K562 (cell line): ENCODE results near the gene TLCD1. TPM values are rescaled to one million over a fixed set of nuclear protein-coding genes. Genes with fewer than 3 reads are reported as not detected.

ENCODE experiments used
- ATF7 ChIP-seq: fragments of 450-650 bp; IDR thresholded peaks from 2 replicates; pipeline ENCODE4 v1.7.1; 2014; ENCODE audit warnings: mild to moderate bottlenecking, moderate library complexity
- BMI1 ChIP-seq: fragments of 150-350 bp; IDR thresholded peaks from 2 replicates; pipeline ENCODE4 v1.6.1; 2014; ENCODE audit warnings: low read length
- CEBPB ChIP-seq: fragments of 450-650 bp; IDR thresholded peaks from 2 replicates; pipeline ENCODE4 v1.6.1; 2016; ENCODE audit warnings: missing genetic modification characterization, missing compliant biosample characterization
- CSDE1 ChIP-seq, 2 experiments: fragments of 450-650 bp; IDR thresholded peaks; 2 replicates each; pipeline ENCODE4 v1.6.1; 2016; ENCODE audit warnings: mild to moderate bottlenecking in 1 of 2
- DDX20 ChIP-seq: fragments of 450-650 bp; IDR thresholded peaks from 2 replicates; pipeline ENCODE4 v1.6.1; 2016; ENCODE audit warnings: missing genetic modification characterization, low read depth, mild to moderate bottlenecking, missing compliant biosample characterization, moderate library complexity
- FUS ChIP-seq: fragments of 200-400 bp; formaldehyde crosslinking; optimal IDR thresholded peaks from 2 replicates; pipeline ENCODE3; 2017; ENCODE audit warnings: low read depth, low read length
- GTF2A2 ChIP-seq: IDR thresholded peaks from 2 replicates; pipeline ENCODE4 v1.6.1; 2016; ENCODE audit warnings: mild to moderate bottlenecking, missing genetic modification characterization, missing compliant biosample characterization
- HIVEP1 ChIP-seq: fragments of 250-450 bp; sonication (Bioruptor Pico); IDR thresholded peaks from 2 replicates; pipeline ENCODE4 v1.4.0; 2020; ENCODE audit warnings: mild to moderate bottlenecking
- HMGXB4 ChIP-seq: sonication (generic); formaldehyde crosslinking; IDR thresholded peaks from 2 replicates; pipeline ENCODE4 v1.8.1; 2023; ENCODE audit warnings: mild to moderate bottlenecking, missing genetic modification reagents
- JUNB ChIP-seq: fragments of 450-650 bp; formaldehyde crosslinking; conservative IDR thresholded peaks from 2 replicates; pipeline ENCODE4 v1.4.0; 2020; ENCODE audit warnings: mild to moderate bottlenecking
- MNT ChIP-seq, 2 experiments: fragments of 450-650 bp; conservative IDR thresholded peaks; 2 replicates each; pipeline ENCODE4 v1.6.1; 2017; ENCODE audit warnings: mild to moderate bottlenecking in 2 of 2, moderate library complexity in 2 of 2
- PREB ChIP-seq: sonication (generic); formaldehyde crosslinking; IDR thresholded peaks from 2 replicates; pipeline ENCODE4 v1.8.1; 2023; ENCODE audit warnings: mild to moderate bottlenecking, missing genetic modification reagents
- PRPF4 ChIP-seq: fragments of 200-400 bp; formaldehyde crosslinking; IDR thresholded peaks from one replicate; pipeline ENCODE4 v1.6.1; 2017; ENCODE audit warnings: low read length, low read depth, mild to moderate bottlenecking; ENCODE audit not compliant: insufficient read depth, poor library complexity, severe bottlenecking
- SNIP1 ChIP-seq: fragments of 450-650 bp; IDR thresholded peaks from 2 replicates; pipeline ENCODE4 v1.7.1; 2017; ENCODE audit warnings: low read depth, mild to moderate bottlenecking
- SRSF3 ChIP-seq: fragments of 200-400 bp; formaldehyde crosslinking; IDR thresholded peaks from 2 replicates; pipeline ENCODE4 v1.6.1; 2016; ENCODE audit warnings: mild to moderate bottlenecking, low read length, moderate library complexity; ENCODE audit not compliant: insufficient read depth
- THRB ChIP-seq: fragments of 450-650 bp; formaldehyde crosslinking; conservative IDR thresholded peaks from 2 replicates; pipeline ENCODE4 v1.4.0; 2022; ENCODE audit warnings: mild to moderate bottlenecking, missing genetic modification characterization
- ZBTB34 ChIP-seq: fragments of 250-450 bp; sonication (Bioruptor Pico); IDR thresholded peaks from 2 replicates; pipeline ENCODE4 v1.8.0; 2021; ENCODE audit warnings: mild to moderate bottlenecking, moderate library complexity
- ZFX ChIP-seq: sonication (generic); formaldehyde crosslinking; IDR thresholded peaks from 2 replicates; pipeline ENCODE4 v1.8.0; 2022; ENCODE audit warnings: mild to moderate bottlenecking, missing genetic modification reagents, moderate library complexity
- ZNF584 ChIP-seq: fragments of 200-800 bp; sonication (Bioruptor generic); IDR thresholded peaks from 2 replicates; pipeline ENCODE4 v1.6.1; 2016; ENCODE audit warnings: low read depth, mild to moderate bottlenecking, missing genetic modification characterization, missing compliant biosample characterization
- polyA plus RNA-seq, 8 experiments: library from polyadenylated mRNA; depleted of rRNA in 4 of 8; stranded (reverse) in 5 of 8; unstranded in 3 of 8; fragments of >200 nt; fragmentation: Nextera tagmentation in 2 of 8; fragmentation: Illumina TruSeq in 1 of 8; extraction: Ambion mirVana in 2 of 8; extraction: Trizol in 1 of 8; gene quantifications; 2 replicates each; pipeline versions ENCODE4 v1.2.1 to v1.2.3, GENCODE V29; 2011 to 2014; ENCODE audit warnings: inconsistent platforms in 1 of 8, missing spikeins in 1 of 8
- total RNA-seq, 7 experiments: library from RNA; depleted of rRNA in 6 of 7; stranded (reverse); fragments of >200 nt in 6 of 7; fragmentation: Illumina TruSeq in 2 of 7; extraction: Trizol in 2 of 7; gene quantifications; 2 replicates each; pipeline versions ENCODE4 v1.2.1 to v1.2.3, GENCODE V29; 2011 to 2021; ENCODE audit warnings: low replicate concordance in 1 of 7

TLCD1 gene
- total and polyA plus RNA-seq, 9 of the 15 experiments (the other 6 are each of a cell fraction or from before 2014, with no cell fraction given): 6.8 to 37.7 (median 21.7) TPM

- TF ChIP-seq BMI1 (no peak), FUS (no peak), ZBTB34 (CRISPR knock-in tag) (no peak), ATF7 (no peak), CEBPB (tag) (no peak), SRSF3 (peak; percentile 17; the same call in 1 of the 2 replicates), ZNF584 (CRISPR knock-in tag) (0 out of 2 replicates have a peak, but pooled peaks have one; percentile 24), CSDE1 (IDR thresholded peaks at IDR 0.05) (no peak), PREB (CRISPR knock-in tag) (peak; percentile 23; the same call in 1 of the 2 replicates), SNIP1 (no peak; the same call in 1 of the 2 replicates), THRB (CRISPR knock-in tag) (no peak), PRPF4 (no peak), HMGXB4 (CRISPR knock-in tag) (no peak; the same call in 1 of the 2 replicates), HIVEP1 (0 out of 2 replicates have a peak, but pooled peaks have one; percentile 23), JUNB (no peak), MNT (conservative IDR thresholded peaks at IDR 0.05) (no peak), GTF2A2 (tag) (0 out of 2 replicates have a peak, but pooled peaks have one; percentile 11), DDX20 (tag) (no peak), ZFX (CRISPR knock-in tag) (no peak; the same call in 1 of the 2 replicates)
Observed at GRCh38 chr17:28720247-28720996, 5.6 kb downstream of the TLCD1 start (continued).
